Left ventricle myocardium inferior (tissue), 1 donor: ENCODE results near the gene ZNHIT1. TPM values are rescaled to one million over a fixed set of nuclear protein-coding genes. Genes with fewer than 3 reads are reported as not detected.
A peak's percentile ranks its signal among the peaks of the same experiment; 100 is the strongest.

Source experiments
- DNase-seq: peaks from one replicate; pipeline ENCODE4 v3.0.0-alpha.2; 2020
- H3K27ac ChIP-seq: fragments of 200-600 bp; replicated peaks from 2 replicates; pipeline ENCODE4 v1.8.0; 2021
- H3K27me3 ChIP-seq: fragments of 200-600 bp; 2 replicates; pipeline ENCODE4 v1.8.0; 2021; ENCODE audit warnings: low read depth
- H3K36me3 ChIP-seq: fragments of 200-600 bp; 2 replicates; pipeline ENCODE4 v1.8.0; 2021
- H3K4me1 ChIP-seq: fragments of 200-600 bp; 2 replicates; pipeline ENCODE4 v1.8.0; 2021
- H3K4me3 ChIP-seq: fragments of 200-600 bp; 2 replicates; pipeline ENCODE4 v1.8.0; 2021; ENCODE audit warnings: mild to moderate bottlenecking, moderate library complexity
- H3K9me3 ChIP-seq: fragments of 200-600 bp; replicated peaks from 2 replicates; pipeline ENCODE4 v1.8.0; 2021
- intact Hi-C: fragments of 100-400 bp; cut with micrococcal nuclease; formaldehyde crosslinking; loops from one replicate; pipeline ENCODE4 v1.11.0; 2022
- total RNA-seq: library from RNA; stranded (reverse); fragmentation: NEBNext Ultra II Directional; extraction: Animal tissue kit (Norgen Biotek cat#: 25700); gene quantifications from one replicate; pipeline ENCODE4 v1.2.1, GENCODE V29; 2021
- TF ChIP-seq, protein P1 (sequence below): fragments of 200-600 bp; IDR thresholded peaks from 2 replicates; pipeline ENCODE4 v1.8.0; 2021; ENCODE audit warnings: antibody characterized with exemption, mild to moderate bottlenecking, borderline replicate concordance
- donor health status: DM: no; HTN: yes; CAD: no; lungs with severe emphysema.

The ZNHIT1 gene
- total RNA-seq, 1 donor from 2014 or later: 56.9 TPM

DNA sequence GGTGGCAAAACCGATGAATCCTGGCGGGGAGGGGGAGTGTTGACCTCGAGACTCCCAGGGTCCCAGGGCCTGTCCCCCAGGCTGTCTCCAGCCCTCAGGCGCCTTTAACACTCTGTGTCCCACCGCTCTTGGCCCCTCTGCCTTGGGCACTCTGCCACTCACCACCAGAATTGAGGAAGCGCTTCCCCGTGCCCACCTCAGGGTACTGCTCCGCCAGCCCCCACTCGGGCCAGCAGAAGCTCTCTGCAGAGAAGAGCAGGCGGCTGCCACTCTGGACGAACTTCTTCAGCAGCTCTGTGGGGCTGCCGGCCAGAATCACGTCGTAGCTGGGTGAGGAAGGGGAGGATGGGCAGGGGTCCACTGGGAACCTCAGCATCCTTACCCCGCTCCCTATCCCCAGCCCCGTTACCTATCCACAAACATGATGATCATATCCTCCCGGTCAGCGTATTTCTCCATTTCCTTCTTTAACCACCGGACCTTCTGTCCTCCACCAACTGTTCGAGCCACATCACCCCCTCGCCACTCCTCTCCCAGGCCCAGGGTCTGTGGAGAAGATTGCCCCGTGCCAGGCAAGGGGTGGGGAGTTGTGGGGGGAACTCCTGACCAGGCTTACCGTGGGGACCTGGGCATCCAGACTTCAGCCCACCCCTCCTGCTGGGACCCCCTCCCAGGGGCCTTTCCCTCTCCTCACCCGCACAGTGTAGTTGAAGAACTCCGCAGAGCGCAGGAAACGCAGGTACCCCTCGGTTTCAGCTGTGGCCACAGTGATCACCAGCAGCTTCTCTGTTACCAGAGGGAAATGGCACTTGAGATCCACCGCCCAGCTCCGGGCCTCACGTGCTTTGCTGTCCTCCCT is 1.7 kb upstream of the ZNHIT1 start:
- H3K36me3 ChIP-seq: peaks cover 46% of the 10 kb centered on the region
- H3K27me3 ChIP-seq: no peaks in the 10 kb centered on the region
- TF ChIP-seq, protein P1, sequence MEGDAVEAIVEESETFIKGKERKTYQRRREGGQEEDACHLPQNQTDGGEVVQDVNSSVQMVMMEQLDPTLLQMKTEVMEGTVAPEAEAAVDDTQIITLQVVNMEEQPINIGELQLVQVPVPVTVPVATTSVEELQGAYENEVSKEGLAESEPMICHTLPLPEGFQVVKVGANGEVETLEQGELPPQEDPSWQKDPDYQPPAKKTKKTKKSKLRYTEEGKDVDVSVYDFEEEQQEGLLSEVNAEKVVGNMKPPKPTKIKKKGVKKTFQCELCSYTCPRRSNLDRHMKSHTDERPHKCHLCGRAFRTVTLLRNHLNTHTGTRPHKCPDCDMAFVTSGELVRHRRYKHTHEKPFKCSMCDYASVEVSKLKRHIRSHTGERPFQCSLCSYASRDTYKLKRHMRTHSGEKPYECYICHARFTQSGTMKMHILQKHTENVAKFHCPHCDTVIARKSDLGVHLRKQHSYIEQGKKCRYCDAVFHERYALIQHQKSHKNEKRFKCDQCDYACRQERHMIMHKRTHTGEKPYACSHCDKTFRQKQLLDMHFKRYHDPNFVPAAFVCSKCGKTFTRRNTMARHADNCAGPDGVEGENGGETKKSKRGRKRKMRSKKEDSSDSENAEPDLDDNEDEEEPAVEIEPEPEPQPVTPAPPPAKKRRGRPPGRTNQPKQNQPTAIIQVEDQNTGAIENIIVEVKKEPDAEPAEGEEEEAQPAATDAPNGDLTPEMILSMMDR: no peak
- DNase-seq: no peak
- peak overlapping the region; percentile 93 for H3K27ac ChIP-seq
- no peaks in the 10 kb centered on the region for H3K9me3 ChIP-seq
- intact Hi-C loops: no loop called here
- H3K4me3 ChIP-seq: peak overlapping the region; percentile 81
- peaks cover 60% of the 10 kb centered on the region for H3K4me1 ChIP-seq

DNA sequence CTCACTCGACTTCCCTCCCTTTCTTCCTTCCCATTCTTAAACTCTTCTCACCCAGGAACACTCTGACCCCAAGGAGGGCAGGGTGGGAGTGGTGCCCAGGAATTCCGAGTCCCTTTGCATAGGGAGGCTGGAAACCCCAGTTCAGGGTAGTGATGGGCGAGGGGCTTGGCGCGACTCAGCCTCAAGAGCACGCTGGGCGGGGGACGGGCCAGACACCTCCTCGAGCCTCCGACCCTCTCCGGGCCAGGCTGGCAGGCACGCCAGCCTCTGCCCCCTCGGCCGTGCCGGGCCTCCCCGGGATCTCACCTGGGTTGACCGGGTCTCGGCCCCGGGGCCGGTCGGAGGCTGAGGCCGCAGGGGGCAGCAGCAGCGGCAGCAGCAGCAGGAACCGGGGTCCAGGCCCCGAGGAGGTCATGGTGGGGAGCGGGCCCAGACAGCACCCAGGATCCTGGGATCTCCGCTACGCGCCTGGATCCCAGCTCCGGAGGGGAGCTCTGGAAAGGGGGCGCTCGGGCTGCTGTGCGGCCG is 1.0 kb upstream of the ZNHIT1 start:
- peaks cover 60% of the 10 kb centered on the region for H3K4me1 ChIP-seq

DNA sequence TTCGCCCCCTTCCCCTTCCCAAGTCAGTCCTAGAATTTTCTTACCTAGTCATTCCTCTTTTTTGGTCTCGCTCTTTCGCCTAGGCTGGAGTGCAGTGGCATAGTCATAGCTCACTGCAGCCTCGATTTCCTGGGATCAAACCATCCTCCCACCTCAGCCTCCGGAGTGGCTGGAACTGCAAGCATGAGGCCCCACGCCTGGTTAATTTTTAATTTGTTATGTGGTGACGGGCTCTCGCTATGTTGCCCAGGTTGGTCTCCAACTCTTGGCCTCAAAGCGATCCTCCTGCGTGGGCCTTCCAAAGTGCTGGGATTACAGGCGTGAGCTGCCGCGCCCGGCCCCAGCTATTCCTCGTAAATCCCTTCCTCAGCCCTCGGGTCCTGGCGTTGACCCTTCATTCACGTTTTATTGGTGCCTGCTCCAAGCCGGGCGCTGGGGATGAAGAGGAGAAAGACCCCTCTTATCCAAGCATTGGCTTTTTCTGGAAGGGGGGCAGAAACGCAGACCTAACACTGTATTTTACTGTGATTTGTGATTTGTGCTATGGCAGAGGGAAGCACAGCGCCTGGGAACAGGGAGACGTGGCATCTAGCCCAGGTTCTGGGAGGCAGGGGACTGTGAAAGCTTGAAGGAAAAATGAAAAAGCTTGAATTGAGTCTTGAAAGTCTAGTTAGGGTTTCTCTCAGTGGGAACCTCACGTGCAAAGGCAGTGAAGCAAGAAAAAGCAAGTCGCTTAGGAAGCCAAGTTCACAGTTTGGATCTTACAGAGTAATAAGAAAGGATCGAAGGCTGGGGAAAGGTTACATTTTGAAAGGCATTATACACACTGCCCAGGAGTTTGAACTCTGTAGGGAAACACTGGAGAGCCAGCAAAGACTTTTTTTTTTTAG is 516 bp downstream of the ZNHIT1 start:
- Histone ChIP-seq H3K4me3 (peak overlapping the region; percentile 81), H3K4me1 (peaks cover 60% of the 10 kb centered on the region), H3K27ac (peak overlapping the region; percentile 93), H3K36me3 (peaks cover 34% of the 10 kb centered on the region), H3K9me3 (no peaks in the 10 kb centered on the region), H3K27me3 (no peaks in the 10 kb centered on the region)
- TF ChIP-seq, protein P1: no peak
- intact Hi-C loops: no loop called here
- DNase-seq: no peak

More for the DNA sequence above, 1.0 kb upstream of the ZNHIT1 start:
- Histone ChIP-seq H3K9me3 (no peaks in the 10 kb centered on the region), H3K27ac (peak overlapping the region; percentile 93), H3K36me3 (peaks cover 39% of the 10 kb centered on the region), H3K4me3 (peak overlapping the region; percentile 81), H3K27me3 (no peaks in the 10 kb centered on the region)
- no peak for DNase-seq
- intact Hi-C loops: no loop called here
- TF ChIP-seq, protein P1: no peak

DNA sequence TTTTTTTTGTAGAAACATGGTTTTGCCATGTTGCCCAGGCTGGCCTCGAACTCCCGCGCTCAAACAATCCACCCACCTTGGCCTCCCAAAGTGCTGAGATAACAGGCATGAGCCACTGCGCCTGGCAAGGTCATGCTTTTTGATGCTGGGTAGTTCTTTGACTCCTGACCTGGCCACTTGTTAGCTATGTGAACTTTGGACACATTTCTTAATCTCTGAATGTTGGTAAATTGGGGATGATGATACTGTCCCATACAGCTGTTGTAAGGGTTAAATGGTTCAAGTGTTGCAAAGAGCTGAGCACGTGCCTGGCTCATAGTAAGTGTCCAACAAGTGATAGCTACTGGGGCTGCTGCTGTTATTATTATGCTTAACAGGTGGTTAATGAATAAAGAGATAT is 2.3 kb downstream of the ZNHIT1 start:
- intact Hi-C loops: no loop called here
- TF ChIP-seq, protein P1: no peak
- H3K36me3 ChIP-seq: peaks cover 35% of the 10 kb centered on the region
- H3K27me3 ChIP-seq: no peaks in the 10 kb centered on the region
- no peak for DNase-seq
- H3K4me1 ChIP-seq: peaks cover 53% of the 10 kb centered on the region
- H3K27ac ChIP-seq: no peak overlapping the region
- no peak overlapping the region for H3K4me3 ChIP-seq
- no peaks in the 10 kb centered on the region for H3K9me3 ChIP-seq

DNA sequence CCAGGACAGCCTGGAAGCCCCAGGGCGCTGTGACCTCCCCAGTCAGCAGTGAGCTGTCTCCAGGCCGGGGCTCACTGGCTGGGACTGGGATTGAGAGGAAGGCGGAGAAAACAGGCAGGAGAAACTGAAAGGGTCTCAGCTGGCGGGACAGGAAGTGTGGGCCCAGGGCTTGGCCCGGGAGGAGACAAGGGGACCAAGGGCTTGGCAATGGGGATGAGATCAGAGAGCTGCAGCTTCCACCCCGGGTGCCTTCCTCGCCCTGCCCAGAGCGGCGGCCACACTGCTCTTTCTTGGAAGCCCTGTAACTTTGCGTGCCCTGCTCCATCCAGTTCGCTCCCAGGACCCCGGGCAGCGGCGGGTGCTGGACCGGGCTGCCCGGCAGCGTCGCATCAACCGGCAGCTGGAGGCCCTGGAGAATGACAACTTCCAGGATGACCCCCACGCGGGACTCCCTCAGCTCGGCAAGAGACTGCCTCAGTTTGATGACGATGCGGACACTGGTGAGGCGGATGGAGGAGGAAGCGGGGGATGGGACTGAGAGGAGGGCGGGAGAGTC is 4.4 kb downstream of the ZNHIT1 start:
- Histone ChIP-seq H3K27me3 (no peaks in the 10 kb centered on the region), H3K4me3 (no peak overlapping the region), H3K27ac (no peak overlapping the region), H3K4me1 (peaks cover 32% of the 10 kb centered on the region), H3K9me3 (no peaks in the 10 kb centered on the region), H3K36me3 (peaks cover 49% of the 10 kb centered on the region)
- TF ChIP-seq, protein P1: no peak
- intact Hi-C loops: no loop called here
- DNase-seq: no peak
